ENCODE data around the gene PDZK1IP1.
"Not testable (repeated sequence)": the region's sequence is repeated elsewhere in the genome, so short reads cannot be mapped to it uniquely, and the experiment has no call there.

The PDZK1IP1 gene

GRCh38 chr1:47156457-47156856, 33.4 kb downstream of the PDZK1IP1 start:
- H3K4me3 ChIP-seq (ENCODE audit: low read depth, low read length); H3K36me3 ChIP-seq (ENCODE audit: control insufficient read depth, insufficient read depth, low read length); H3K27me3 ChIP-seq (ENCODE audit: control insufficient read depth, insufficient read depth, low read length); H3K27ac ChIP-seq (ENCODE audit: low read depth, low read length); H3K9ac ChIP-seq (ENCODE audit: low read length); H3K4me1 ChIP-seq (ENCODE audit: control insufficient read depth, insufficient read depth, low read length); H3K9me3 ChIP-seq (ENCODE audit: control insufficient read depth, insufficient read depth, low read depth, low read length): not testable (repeated sequence)

GRCh38 chr1:47149162-47149561, 40.7 kb downstream of the PDZK1IP1 start:
- H3K9ac ChIP-seq (ENCODE audit: low read length) = not testable (repeated sequence)

DNA sequence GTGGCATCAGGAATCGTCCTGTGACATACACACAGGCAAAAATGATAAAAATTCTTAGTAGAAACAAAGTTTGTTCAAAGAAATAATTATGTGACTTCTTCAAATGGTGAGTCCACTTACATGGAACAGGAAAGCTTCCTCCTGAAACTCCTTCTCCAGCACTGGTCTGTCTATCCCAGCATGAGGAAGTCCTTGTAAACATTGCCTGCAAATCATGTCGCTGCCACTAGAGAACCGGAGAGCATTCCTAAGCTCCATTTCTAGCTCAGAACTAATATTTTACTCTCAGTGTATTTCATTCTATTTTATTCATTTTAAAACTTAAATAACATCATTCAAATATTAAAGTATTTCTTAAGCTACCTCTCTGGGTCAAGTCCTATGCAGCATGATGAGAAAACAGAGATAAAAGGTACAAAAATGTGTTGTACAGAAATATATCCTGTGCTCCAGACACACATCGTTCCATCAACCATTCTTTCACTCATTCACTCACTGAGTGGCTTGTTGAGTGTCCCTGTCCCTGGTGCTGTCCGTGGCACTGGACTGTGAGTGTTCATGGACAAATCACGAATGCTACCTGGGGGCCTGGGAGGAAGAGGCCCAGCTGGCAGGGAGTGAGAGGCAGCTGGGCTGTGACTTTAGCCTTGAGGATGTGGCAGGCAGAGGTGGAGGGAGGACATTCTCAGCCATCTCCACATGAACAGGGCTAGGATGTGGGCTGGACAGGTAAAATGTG, 42.6 kb downstream of the PDZK1IP1 start:
- Histone ChIP-seq H3K9me3 (ENCODE audit: control insufficient read depth, insufficient read depth, low read depth, low read length) (no peaks in the 10 kb centered on the region), H3K27ac (ENCODE audit: low read depth, low read length) (no peak overlapping the region), H3K9ac (ENCODE audit: low read length) (no peak overlapping the region), H3K36me3 (ENCODE audit: control insufficient read depth, insufficient read depth, low read length) (no peaks in the 10 kb centered on the region), H3K4me1 (ENCODE audit: control insufficient read depth, insufficient read depth, low read length) (no peaks in the 10 kb centered on the region), H3K27me3 (ENCODE audit: control insufficient read depth, insufficient read depth, low read length) (no peaks in the 10 kb centered on the region), H3K4me3 (ENCODE audit: low read depth, low read length) (no peak overlapping the region)

More at GRCh38 chr1:47149162-47149561, 40.7 kb downstream of the PDZK1IP1 start:
- H3K4me3 ChIP-seq (ENCODE audit: low read depth, low read length); H3K27ac ChIP-seq (ENCODE audit: low read depth, low read length); H3K9me3 ChIP-seq (ENCODE audit: control insufficient read depth, insufficient read depth, low read depth, low read length); H3K36me3 ChIP-seq (ENCODE audit: control insufficient read depth, insufficient read depth, low read length); H3K27me3 ChIP-seq (ENCODE audit: control insufficient read depth, insufficient read depth, low read length); H3K4me1 ChIP-seq (ENCODE audit: control insufficient read depth, insufficient read depth, low read length): not testable (repeated sequence)

DNA sequence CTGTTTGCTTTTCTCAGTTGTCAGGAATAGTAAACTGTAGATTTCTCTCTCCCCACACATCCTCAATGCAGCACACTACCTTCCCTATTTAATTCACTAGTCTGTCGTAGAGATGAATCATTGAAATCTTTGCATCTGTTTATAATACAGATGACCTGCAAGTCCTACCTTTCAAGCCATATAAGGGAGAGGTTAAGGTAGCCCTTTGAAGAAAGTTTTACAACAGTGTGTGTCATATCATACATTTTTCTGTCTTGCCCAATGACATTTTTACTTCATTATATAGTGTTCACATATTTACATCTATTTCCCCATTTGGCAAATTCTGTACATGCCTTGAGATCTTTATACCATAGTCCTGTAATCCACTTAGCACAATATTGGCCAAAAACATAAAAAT, 43.3 kb downstream of the PDZK1IP1 start:
- not testable (repeated sequence) for H3K4me3 ChIP-seq (ENCODE audit: low read depth, low read length); H3K27ac ChIP-seq (ENCODE audit: low read depth, low read length); H3K27me3 ChIP-seq (ENCODE audit: control insufficient read depth, insufficient read depth, low read length); H3K36me3 ChIP-seq (ENCODE audit: control insufficient read depth, insufficient read depth, low read length); H3K9me3 ChIP-seq (ENCODE audit: control insufficient read depth, insufficient read depth, low read depth, low read length); H3K9ac ChIP-seq (ENCODE audit: low read length); H3K4me1 ChIP-seq (ENCODE audit: control insufficient read depth, insufficient read depth, low read length)

DNA sequence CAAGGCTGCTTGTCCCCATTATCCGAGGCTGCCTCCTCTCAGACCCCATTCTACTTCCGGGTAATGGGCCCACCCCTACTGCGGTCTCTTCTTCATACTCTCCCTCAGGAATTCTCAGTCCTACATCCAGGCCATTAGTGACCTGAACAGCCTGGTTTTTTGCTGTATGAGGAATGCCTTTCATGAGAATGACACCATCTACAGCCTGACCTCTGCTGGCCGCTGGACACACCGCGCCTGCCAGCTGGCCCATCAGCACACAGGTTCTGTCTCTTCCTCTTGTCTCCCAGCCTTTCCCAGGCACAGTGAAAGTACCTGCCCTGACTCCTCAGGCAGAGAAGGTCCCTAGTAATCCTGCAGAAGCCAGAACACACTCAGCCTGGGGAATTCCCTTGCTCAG, 46.2 kb downstream of the PDZK1IP1 start:
- H3K9ac ChIP-seq (ENCODE audit: low read length); H3K9me3 ChIP-seq (ENCODE audit: control insufficient read depth, insufficient read depth, low read depth, low read length); H3K27ac ChIP-seq (ENCODE audit: low read depth, low read length); H3K4me3 ChIP-seq (ENCODE audit: low read depth, low read length); H3K36me3 ChIP-seq (ENCODE audit: control insufficient read depth, insufficient read depth, low read length); H3K27me3 ChIP-seq (ENCODE audit: control insufficient read depth, insufficient read depth, low read length); H3K4me1 ChIP-seq (ENCODE audit: control insufficient read depth, insufficient read depth, low read length): not testable (repeated sequence)

- not testable (repeated sequence) for H3K4me1 ChIP-seq (ENCODE audit: control insufficient read depth, insufficient read depth, low read length); H3K9me3 ChIP-seq (ENCODE audit: control insufficient read depth, insufficient read depth, low read depth, low read length); H3K27me3 ChIP-seq (ENCODE audit: control insufficient read depth, insufficient read depth, low read length); H3K36me3 ChIP-seq (ENCODE audit: control insufficient read depth, insufficient read depth, low read length); H3K27ac ChIP-seq (ENCODE audit: low read depth, low read length); H3K4me3 ChIP-seq (ENCODE audit: low read depth, low read length); H3K9ac ChIP-seq (ENCODE audit: low read length)
These were observed 49.5 kb downstream of the PDZK1IP1 start for GRCh38 chr1:47140358-47140757.

DNA sequence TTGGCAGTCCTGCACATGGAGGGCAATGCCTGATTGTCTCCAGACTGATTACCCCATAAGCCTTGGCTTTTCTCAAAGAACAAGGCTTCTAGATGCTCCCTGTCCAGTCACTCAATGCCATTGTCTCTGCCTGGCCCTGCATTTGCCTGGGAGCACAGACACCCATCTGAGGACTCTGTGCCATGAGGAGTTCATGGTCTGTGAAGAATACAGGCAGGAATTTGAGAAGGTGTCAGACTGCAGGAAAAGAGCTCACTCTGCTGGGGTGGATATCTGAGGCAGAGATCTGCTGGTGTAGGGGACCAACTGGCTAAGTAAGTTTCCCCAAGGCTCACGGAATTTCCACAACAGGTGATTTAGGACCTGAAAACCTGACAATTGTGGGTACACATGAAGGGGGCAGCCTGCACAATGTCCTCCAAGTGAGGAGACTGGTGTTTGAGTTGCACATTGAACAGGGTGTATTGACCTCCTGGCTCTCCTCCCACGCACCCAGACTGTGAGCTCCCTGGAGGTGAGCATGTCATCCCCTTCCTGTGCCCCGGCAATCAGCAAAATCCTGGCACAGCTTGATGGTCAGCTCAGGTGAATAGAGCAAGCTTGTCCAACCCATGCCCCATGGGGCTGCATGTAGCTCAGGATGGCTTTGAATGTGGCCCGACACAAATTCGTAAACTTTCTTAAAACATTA, 51.8 kb downstream of the PDZK1IP1 start:
- no peaks in the 10 kb centered on the region; the same call in 1 of the 2 replicates for H3K27me3 ChIP-seq (ENCODE audit: control insufficient read depth, insufficient read depth, low read length)
- no peaks in the 10 kb centered on the region for H3K36me3 ChIP-seq (ENCODE audit: control insufficient read depth, insufficient read depth, low read length)
- H3K9me3 ChIP-seq (ENCODE audit: control insufficient read depth, insufficient read depth, low read depth, low read length) = no peaks in the 10 kb centered on the region
- no peak overlapping the region for H3K9ac ChIP-seq (ENCODE audit: low read length)
- no peak overlapping the region for H3K27ac ChIP-seq (ENCODE audit: low read depth, low read length)
- H3K4me3 ChIP-seq (ENCODE audit: low read depth, low read length) = no peak overlapping the region
- H3K4me1 ChIP-seq (ENCODE audit: control insufficient read depth, insufficient read depth, low read length) = no peaks in the 10 kb centered on the region

DNA sequence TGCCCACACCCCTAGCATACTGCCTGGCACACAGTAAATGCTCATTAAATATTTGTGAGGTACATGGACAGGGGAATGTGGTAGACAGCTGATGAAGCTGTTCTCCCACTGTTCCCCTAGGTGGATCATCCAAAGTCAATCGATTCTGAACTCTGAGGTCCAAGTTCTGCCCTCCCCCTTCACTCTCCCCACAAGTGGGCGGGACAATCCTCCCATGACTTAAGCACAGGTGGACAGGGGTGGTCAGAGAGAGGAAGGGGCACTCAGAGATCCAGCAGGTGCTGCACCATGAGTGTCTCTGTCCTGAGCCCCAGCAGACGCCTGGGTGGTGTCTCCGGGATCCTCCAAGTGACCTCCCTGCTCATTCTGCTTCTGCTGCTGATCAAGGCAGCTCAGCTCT, 52.6 kb downstream of the PDZK1IP1 start, which contains the start of gene CYP4A22:
TSS of gene CYP4A22 (plus strand) at position 244 of the 400 bp plus-strand sequence. CDS start at position 289, 45 bp downstream.
- H3K4me1 ChIP-seq (ENCODE audit: control insufficient read depth, insufficient read depth, low read length) = no peaks in the 10 kb centered on the region
- H3K36me3 ChIP-seq (ENCODE audit: control insufficient read depth, insufficient read depth, low read length) = no peaks in the 10 kb centered on the region
- no peaks in the 10 kb centered on the region; the same call in 1 of the 2 replicates for H3K27me3 ChIP-seq (ENCODE audit: control insufficient read depth, insufficient read depth, low read length)
- H3K27ac ChIP-seq (ENCODE audit: low read depth, low read length) = no peak within 1 kb of the TSS
- H3K4me3 ChIP-seq (ENCODE audit: low read depth, low read length) = no peak within 1 kb of the TSS
- no peak within 1 kb of the TSS for H3K9ac ChIP-seq (ENCODE audit: low read length)
- H3K9me3 ChIP-seq (ENCODE audit: control insufficient read depth, insufficient read depth, low read depth, low read length) = no peaks in the 10 kb centered on the region
